HG02840 (cell line): ENCODE results near the gene ISOC1.

Source experiments
- ATAC-seq: cut with Tn5 transposase; IDR thresholded peaks from one replicate; pipeline ENCODE4 v1.9.1; 2021; ENCODE audit warnings: mild to moderate bottlenecking, moderate library complexity, moderate number of reproducible peaks; ENCODE audit not compliant: unreplicated experiment, low FRiP score

Gene ISOC1

DNA sequence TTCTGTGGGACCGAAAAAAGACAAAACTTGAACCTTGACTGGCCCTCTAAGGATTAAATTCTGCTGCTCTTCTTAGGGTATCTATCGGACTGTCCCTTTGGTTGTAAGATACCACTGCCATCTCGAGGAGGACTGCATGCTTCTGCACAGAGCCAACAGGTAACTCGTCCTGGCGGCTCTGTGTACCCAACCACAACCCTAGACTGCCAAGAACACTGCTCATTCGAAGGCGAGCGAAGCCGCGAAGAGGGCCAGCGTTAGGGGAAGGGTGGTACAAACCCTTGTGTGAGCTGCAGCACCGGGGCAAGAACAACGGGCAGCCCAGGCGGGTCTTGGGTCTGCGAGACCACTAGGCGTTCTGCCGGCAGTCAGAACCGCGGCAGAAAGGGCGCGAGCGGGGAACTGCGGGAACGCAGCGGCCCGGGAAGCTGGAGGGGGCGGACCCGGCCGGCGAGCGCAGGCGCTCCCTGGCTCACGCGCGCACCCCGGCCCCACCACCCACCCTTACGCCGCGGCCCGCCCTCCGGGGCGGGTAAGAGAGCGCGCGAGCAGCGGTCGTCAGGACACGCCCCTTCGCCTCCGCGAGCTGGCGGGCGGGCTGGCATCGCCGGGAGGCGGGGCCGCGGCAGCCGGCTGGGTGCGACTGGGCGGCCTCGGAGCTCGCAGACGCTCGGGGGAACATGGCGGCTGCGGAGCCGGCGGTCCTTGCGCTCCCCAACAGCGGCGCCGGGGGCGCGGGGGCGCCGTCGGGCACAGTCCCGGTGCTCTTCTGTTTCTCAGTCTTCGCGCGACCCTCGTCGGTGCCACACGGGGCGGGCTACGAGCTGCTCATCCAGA lies at the start of gene ISOC1:
TSS of gene ISOC1 (plus strand) at position 663 of the 837 bp plus-strand sequence. CDS start at position 681, 18 bp downstream.
- ATAC-seq = peak; percentile 86

DNA sequence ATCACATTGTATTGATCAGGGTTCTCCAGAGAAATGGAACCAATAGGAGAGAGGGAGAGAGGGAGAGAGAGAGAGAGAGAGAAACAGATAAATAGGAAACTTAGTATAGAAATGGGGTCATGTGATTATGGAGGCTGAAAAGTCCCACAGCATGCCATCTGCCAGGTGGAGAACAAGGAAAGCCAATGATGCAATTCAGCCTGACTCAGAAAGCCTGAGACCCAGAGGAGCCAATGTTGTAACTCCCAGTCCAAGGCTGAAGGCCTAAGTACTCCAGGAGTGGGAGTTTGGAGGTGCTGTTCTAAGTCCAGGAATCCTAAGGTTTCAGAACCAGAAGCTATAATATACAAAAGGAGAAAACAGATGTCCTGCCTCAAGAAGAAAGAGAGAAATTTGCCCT lies 48.4 kb upstream of the ISOC1 start:
- no peak for ATAC-seq

- no peak for ATAC-seq
These were observed 46.0 kb upstream of the ISOC1 start for GRCh38 chr5:129048509-129048908.

DNA sequence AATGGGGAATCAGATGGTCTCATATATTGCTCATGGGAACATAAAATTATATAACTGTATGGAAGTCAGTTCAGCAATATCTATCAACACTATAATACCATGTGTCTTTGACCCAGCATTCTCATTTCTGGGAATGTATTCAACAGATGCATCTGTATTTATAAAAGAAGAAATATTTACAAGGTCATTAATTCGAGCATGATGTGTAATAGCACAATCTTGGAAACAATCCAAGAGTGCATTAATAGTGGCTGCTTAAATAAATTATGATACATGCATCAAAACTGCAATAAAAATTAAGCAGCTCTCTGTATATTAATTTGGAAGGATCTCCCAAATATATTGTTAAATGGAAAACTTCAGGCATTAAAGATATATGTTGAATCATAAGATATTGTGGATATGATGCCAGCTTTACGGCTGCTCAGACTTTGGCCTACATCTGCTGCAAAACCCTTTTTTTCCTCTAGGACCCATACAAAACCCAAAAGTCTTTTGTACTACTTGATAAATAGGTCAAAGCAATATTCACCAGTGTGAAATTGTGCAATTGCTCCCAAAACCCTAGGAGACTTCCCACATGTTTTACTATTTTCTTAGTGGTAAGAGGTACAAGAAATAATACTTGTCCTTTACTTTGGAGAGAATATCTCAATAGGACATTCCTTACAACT lies 45.3 kb upstream of the ISOC1 start:
- no peak for ATAC-seq

DNA sequence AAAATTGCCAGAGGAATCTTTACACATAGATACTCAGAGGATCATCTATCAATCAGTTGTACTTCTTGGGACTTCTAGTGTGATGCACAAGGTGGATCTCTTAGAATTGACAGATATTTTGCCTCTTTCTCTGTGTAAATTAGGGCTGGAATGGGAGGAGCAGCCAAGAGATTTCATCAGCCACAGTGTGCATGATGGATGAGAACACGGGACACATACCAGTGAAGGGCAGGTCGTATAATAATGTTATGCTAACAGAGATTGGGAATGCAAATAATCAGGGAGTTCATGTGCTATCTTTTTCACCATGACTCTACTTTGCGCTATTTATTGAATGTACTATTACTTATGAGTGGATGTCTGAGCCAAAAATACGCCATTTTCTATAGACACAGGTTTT lies 43.3 kb upstream of the ISOC1 start:
- ATAC-seq = no peak

DNA sequence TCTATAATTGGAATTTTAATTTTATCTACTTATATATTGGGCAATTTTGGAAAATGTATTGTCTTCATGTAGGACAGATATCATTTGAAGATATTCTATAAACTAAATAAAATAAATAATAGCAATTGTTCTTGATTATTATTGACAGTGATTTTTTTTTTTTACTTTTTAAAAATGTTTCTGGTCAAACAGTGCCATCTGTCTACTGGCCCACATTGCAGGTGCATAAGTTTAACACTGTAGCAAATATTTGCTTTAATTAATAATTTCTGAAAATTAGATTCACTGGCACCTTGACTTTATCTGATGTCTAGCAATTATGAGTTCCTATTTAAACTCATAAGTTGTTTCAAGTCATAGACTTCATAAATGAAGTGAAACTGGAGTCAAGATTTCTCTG lies 41.1 kb upstream of the ISOC1 start:
- ATAC-seq = no peak

DNA sequence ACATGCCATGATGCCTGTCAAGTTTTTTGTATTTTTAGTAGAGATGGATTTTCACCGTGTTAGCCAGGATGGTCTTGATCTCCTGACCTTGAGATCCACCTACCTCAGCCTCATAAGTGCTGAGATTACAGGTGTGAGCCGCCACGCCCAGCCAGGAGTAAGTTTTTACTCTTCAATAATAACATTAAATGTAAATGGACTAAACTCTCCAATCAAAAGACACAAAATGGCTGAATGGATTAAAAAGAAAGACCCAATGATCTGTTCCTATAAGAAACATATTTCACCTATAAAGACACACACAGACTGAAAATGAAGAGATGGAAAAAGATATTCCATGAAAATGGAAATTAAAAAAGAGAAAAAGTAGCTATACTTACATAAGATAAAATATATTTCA lies 37.2 kb upstream of the ISOC1 start:
- ATAC-seq = no peak

DNA sequence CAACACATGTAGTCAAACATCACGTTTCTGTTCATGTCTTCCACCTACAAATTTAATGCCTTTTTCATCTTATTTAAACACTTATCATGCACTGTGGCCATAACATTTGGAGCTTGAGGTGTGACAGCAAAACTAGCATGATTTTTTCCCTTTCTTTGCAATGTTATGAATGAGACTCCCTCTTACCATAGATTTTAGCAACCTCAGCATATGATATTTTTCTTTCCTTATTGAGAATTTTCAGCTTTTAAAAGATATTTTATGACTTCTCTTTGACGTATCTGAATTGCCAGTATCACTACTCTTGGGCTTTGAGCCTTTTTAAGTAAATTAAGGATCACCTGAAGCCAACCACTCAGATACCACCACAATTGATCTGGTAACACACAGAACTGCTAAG lies 32.7 kb upstream of the ISOC1 start:
- no peak for ATAC-seq

- ATAC-seq = no peak
These were observed 31.0 kb upstream of the ISOC1 start for GRCh38 chr5:129063483-129064113.

DNA sequence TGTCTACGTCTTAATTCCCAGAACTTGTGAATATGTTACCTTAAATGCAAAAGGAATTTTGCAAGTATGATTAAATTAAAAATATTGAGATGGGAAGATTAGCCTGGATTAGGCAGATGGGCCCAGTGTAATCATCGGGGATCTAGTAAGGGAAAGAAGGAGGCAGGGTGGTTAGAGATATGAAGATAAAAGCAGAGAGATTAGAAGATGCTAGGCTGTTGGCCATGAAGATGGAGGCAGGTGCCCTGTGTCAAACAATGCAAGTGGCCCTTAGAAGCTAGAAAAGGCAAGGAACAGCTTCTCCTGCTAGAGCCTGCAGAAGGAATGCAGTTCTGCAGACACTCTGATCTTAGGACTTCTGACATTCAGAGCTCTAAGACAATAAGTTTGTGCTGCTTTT lies 28.8 kb upstream of the ISOC1 start:
- ATAC-seq = no peak

GRCh38 chr5:129067745-129068144 lies 26.8 kb upstream of the ISOC1 start:
- no peak for ATAC-seq

DNA sequence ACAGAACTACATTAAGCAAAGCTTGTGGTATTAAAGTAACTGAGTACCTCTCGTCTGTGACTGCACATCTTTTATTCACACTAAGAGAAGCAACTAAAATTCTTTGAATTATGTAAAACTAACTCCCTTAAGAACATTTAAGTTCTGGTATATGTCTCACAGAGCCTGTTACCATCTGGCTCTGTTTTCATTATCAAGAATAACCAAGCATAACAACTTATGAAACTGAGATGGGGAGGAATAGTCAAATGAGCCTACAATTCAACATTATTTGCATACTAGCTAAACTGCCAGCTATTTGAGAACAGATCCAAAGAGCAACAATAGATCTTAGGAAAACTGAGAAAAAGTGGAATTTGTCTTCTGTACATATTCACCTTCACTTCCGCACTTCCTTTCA lies 25.3 kb upstream of the ISOC1 start:
- ATAC-seq = no peak

DNA sequence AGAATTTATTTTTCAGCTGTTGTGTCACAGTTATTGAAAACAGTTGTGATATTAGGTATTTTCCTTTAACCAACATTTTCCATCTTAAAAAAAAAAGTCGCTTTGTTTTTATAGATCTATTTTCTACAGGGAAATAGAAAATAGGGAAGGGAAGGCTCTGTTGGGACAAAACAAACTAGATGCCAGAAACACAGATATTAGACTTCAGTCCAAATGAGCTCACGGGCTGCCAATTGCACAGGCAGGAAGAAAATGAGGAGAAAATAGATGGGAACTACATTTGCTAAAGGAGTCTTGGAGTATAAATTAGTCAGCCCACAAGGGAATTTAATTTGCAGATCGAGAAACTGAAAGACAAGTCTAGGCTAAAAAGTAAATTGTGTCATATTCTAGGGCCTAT lies 21.4 kb upstream of the ISOC1 start:
- ATAC-seq = no peak

DNA sequence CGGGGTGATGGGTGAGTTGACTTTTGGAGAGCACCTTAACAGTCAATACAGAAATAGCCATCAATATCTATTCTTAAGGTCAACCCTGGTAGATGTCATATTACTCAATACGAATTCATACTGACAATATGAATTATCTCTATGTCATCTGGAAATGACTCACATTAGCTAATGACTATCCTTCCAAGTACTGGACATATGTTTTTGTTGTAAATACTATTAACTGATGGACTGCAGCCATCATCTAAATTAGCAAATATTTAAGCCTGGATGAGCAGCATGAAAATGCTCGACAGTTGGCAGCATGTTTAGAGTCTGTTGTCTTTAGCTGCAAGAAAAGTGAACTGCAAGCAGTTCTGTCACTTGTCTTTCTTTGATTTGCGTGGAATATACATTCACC lies 19.6 kb upstream of the ISOC1 start:
- no peak for ATAC-seq

GRCh38 chr5:129077433-129078075 lies 17.0 kb upstream of the ISOC1 start:
- no peak for ATAC-seq

DNA sequence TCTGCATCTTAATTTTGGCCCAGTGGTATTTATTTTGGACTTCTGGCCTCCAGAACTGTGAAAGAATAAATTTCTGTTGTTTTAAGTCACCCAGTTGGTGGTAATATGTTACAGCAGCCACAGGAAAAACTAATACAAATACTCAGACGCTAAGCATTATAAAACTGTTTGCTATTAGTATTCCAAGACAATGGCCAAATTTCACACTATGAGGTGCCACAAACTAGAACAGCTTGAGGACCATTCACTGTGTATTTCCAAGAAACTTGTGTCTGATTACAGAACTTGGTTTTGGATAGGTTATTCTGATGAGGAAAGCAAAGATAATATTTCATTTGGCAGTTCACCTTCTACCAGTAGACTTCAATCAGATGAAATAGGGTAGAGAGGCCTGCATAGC lies 16.3 kb upstream of the ISOC1 start:
- ATAC-seq = no peak

- ATAC-seq = no peak
These were observed 15.9 kb upstream of the ISOC1 start for GRCh38 chr5:129078660-129079059.

GRCh38 chr5:129079496-129079895 lies 15.1 kb upstream of the ISOC1 start:
- no peak for ATAC-seq

DNA sequence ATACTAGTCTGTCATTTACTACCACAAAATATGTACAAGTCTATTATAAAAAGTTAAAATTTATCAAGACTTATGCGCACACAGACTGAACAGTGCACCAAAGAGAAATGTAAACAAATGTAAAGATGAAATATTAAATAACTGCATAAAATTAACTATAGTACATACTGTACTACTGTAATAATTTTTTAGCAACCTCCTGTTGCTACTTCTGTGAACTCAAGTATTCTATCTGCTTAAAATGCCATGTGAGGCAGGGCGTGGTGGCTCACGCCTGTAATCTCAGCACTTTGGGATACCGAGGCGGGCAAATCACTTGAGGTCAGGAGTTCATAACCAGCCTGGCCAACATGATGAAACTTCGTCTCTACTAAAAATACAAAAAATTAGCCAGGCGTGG lies 13.8 kb upstream of the ISOC1 start:
- ATAC-seq = no peak

DNA sequence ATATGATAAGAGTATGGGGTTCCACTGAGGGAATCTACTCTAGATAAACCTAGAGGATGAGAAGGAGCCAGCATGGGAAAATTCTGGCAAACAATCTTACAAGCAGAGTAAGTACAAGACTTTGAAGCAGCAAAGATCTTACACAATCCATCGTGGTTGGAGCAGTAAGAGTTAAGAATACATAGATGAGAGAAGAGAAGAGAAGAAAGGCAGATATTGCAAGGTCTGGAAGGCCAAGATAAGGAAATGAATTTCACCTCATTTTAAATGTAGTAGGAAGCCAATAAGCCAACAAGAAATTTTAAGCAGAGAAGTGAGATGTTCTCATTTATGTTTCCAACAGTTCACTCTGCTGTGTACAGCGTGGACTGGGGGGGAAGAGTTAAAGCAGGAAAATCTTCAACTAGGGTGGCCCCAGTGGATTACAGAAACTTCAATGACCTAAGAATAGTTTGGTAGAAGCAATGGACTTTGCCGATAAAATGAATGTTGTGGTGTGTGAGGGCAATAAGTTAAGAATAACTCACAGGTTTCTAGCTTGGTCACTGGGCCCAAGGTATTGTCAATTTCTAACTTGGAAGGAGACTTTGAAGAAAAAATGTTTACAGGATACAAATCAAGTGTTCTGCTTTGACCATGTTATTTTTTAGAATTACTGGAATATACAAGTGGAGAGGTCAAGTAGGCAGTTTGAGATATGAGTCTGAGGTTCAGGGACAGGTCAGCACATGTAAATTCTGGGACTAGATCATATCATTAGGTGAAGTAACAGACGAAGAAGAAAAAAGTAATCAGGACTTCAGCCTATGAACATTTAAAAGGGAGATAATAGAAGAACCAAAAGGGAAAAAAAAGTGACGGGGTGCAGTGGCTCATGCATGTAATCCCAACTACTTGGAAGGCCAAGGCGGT lies 12.1 kb upstream of the ISOC1 start:
- no peak for ATAC-seq
